DMS53 treated with DMSO at 0.1 percent for 48 hours (cell line): ENCODE data around the gene AKAP11.

Source experiments
- DNase-seq: peaks from one replicate; lab custom pipeline; 2025; ENCODE audit not compliant: unreplicated experiment; lab: John Stamatoyannopoulos, UW

AKAP11 gene

DNA sequence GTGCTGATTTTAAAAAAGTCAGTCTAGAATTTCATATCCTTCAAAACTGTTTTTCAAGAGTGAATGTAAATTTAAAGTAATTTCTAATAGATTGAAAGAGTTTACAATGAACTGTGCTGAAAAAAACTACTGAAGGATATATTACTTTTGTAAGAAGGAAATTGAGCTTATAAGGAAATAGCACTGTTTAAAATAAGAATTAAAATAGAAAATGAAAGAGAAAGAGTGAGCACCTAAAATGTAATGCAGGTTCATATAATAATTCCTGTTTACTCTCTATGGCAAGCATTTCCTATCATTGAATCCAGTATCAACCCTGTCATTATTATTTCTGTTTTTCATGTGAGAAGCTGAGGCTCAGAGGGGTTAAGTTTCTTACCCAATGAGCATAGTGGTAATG, 57.3 kb downstream of the AKAP11 start:
- no peak for DNase-seq

DNA sequence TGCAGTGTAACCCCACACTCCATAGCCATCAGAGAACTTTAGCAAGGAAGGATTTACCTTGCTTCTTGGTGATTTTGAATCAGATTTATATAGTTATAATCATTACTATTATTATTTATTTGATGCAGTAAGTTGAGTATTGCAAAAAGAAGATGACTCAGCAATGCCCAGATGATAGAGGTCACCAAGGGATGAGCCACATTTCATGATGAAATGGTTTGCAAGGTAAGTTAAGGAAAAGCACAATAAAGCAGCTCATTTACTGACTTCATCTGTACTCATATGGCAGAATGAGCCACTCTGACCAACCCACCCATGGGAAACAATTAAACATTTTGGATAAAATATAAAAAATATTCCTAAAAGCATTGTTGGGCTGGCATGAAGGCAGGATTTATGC, 59.1 kb downstream of the AKAP11 start:
- DNase-seq: no peak

DNA sequence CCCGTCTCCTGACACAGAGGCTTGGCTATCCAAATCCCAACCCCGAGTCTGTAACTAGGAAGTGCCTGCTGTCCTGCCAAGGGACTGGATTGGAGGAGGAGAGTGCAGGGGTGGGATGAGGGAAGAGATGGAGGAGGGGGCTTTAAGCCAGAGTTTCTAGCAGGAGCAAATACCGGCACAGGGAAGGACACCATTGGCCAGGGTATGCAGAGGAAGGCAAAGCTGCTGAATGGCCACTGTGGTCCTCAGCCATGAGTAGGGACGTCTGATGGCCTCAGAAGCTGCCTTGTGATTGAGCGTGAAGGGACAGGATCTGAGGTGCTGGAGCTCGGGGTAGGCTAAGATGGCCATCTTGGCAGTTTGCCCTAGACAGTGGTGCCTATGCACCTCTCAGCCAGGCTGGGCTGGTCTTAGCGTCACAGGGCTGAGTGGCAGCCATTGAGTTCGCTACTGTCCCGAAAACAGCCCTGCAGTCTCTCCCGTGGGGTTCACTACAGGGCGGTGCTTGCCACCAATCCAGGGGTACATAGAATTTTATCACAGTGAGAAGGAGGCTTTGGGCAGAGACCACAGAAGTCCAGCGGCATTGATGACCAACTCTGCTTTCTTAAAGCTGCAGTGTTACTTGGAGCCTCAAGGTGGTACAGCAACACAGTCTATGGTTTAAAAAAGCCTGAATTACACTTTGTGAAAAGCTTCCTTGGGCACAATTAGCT, 61.8 kb downstream of the AKAP11 start:
- DNase-seq: peak; percentile 23

DNA sequence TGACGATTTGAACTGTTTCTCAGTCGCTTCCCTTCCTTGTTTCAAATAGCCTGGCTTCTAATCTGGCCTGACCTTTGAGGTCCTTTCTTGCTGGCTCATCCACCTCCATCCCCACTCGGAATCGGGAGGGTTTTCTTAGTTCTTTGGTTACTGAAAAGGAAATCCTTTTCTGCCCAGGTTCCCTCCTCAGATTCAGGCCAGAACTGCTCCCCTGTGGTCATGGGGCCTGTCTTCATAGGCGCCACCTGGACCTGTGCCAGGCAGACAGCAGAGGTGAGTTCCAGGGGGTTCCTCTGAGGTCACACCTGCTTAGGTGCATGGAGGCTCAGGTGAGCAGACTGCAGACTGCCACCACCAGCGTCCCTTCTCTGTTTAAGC, 62.4 kb downstream of the AKAP11 start:
- DNase-seq: no peak

DNA sequence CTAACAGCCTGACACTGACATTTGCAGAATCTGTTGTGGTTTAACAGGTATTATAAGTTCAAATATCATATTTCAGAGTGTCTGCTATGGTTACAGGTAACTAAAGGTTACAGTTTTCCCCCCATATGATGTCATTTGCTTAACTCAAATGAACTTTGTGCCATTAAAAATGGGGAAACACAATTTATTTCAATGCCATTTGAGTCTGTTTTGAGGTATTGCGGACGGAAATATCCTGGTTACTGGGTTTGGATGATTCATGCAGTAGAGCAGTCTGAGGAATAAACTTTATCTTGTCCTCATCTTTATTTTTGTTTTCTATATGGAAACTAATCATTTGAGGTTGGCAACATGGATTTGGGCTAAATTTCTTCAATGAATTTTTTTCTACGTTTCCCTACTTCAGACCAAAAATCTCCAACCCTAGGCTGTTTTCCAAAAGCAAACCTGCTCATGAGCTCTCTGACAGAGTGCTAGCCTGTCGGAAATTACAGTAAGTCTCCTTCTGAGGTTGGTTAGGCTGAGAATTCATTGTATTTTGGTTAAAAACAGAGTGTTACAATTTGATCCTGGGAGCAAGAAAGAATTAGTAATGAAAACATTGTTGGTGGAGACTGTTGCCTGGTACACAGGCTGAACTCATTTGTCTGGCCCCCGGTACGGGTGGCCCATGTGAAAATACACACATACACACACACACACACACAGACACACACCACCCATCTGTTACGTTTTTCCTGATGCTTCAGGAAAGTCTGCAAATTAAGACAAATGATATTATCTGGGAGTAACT, 66.1 kb downstream of the AKAP11 start:
- DNase-seq: no peak

DNA sequence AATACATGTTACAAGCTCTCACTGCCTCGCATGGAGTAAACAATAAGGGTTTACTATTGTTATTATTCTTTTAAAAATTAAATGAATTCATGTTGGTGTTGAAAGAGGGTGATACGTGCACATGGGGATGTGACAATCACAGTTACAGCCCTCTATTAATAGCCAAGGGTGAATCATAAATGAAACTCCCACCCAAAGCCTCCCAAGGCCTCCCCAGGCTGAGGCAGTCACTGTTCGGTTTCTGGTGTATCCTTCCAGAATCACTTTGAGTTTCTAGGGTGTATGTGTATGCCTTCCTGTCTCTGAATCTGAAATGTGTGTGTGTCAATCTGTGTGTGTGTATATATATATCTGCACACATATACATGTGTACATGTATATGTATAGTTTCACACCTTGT, 73.4 kb downstream of the AKAP11 start:
- no peak for DNase-seq

DNA sequence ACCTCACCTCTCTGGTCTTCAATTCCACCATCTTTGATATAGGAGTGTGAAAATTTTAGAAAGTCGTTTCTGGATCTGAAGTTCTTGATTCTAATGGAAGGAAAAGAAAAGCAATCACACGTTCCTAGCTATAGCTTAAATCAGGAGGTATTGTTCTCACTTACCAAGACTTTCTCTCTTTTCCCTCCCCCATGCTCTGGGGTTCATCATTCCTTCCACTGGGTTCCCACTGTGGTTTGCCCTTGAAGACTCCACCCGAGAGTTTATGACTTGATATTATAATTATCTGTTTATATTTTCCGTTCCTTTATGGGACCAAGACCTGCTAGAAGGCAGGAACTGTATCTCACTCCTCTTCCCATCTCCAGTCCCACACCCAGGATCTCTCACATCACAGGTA, 76.6 kb downstream of the AKAP11 start:
- DNase-seq: no peak

DNA sequence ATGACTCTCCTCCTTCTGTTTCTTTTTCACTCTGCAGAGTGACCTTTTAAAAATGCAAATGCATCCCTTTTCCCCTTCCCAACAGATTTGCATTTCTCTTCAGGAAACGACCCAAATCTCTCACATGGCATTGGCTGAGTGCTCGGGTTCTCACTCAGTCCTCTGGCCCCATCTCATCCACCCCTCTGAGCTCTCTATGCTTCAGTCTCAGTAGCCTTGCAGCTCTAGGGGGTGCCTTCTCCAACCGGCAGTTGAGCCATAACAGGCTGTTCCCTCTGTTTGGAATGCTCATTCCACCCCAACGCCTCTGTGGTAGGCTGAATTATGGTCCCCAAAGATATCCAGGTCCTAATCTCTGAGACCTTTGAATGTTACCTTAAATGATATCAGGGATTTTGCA, 78.2 kb downstream of the AKAP11 start:
- no peak for DNase-seq

DNA sequence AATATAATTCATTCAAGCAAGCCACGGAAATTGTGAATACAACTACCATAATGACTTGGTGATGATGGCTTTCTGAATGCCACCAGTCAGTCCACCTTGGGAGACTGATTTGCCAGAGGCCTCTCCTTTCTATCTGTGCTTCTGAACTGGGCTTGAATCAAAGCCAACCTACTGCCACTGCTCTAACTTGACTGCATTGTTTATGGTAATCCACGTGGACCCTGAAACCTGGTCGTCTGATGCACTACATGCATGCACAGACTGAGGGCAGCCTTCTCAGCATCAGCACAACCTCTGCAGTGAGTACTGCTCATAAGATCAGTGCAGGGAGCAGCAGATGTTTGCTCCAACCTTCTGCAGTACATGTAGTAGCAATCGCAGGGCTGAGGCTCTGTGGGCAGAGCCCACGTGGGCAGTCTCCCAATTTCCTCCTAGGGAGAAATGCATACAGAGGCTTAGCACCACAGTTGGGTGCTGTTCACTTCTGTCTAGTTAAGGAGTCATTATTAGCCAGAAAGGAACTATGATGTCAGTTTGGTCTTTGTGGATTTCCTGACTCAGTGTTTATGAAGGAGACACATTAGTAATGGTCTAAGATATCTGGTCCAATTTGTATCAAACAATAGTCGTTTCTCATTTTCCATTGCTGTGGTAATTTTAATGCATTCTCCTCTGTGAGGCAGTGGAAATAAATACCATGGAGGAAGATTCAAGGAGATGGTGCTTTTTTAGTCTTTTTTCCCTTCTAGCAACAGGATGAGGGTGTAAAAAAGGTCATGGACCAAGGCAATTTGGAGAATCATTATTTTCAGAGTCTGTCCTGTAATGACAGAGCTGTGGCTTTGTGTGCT, 82.5 kb downstream of the AKAP11 start:
- DNase-seq: no peak

DNA sequence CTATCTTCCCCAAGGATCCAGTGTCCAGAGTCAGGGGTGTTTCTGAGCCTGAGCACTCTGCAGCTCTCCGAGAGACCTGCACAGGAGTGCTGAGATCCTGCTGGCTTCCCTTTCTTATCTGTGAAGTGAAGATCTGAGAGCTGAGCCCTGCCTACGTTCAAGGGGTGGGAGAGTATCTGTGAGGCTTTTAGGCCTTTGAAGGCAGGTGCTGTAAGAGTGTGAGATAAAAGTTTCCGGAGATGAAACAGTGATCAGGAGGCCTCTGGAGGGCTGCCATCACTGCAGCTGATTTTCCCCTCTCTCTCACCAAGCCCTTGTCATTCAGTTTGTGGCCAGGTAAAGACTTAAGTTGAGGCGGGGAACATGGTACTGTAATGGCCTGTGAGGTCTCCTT, 83.1 kb downstream of the AKAP11 start:
- no peak for DNase-seq

DNA sequence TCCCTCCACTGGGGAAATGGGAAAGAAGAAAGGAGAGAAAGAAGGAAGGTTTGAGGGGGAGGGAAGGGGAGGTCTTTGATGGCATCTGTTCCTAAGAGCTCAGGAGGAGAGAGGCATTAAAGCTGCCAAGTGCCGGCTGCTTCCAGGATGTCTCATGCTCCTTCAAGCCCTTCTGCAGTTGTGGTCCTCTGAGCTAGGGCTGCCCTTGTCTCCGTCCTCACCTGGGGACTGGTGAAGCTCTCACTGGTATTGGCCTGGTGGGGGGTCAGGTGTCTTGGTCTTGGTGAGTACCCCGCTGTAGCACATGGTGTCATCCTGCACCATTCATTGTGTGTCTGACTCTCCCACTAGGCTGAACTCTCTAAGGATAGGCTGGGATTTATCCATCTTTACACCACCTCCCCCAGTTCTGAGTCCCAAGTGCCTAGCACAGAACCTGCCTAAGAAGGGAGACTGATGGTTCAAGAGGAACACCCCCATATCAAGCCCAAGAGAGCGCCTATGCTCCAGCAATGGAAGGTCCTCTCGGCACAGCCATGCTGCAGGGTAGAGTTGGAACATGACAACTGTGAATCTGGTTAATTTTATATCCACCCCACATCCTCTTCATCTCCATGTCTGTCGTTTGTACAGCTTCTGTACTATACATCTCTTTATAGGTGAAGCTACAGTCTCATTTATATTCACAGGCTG, 83.7 kb downstream of the AKAP11 start:
- DNase-seq: no peak

DNA sequence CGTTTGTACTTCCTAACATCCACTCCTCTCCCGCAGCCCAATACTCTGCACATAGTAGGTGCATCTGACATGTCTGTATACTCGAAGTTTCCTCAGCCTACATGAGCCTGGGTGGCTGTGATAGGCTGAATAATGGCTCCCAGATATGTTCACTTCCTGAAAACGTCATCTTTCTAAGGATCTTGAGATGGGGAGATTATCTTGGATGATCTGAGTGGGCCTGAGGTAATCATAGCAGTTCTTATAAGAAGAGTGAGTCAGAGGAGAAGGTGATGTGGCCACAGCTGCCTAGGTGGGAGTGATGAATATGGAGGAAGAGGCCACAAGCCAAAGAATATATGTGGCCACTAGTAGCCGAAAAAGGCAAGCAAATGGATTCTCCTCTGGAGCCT, 84.2 kb downstream of the AKAP11 start:
- no peak for DNase-seq

DNA sequence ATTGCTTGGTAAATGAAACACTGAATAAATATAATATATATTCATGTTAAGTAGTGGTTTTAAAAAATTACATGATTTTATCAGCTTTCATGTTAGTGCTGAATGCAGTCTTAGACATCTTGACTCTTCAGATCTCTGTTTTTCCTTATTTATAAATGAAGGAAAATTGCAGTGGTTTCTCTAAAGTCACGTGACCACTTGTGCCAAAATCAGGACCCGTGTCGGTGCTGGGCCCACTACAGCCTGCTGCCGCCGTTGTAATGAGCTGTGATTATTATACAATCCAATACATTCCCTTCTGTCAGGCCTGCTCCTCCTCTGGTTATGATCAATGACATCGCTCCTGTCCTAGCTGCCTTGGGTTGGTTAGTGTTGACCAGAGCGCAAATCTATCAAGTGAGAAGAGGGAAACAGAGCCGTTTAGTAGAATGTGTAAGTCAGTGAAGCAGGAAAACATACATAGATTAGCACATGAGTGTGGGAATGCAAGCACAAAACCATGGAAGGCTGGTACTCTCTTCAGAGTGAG, 88.2 kb downstream of the AKAP11 start:
- no peak for DNase-seq

DNA sequence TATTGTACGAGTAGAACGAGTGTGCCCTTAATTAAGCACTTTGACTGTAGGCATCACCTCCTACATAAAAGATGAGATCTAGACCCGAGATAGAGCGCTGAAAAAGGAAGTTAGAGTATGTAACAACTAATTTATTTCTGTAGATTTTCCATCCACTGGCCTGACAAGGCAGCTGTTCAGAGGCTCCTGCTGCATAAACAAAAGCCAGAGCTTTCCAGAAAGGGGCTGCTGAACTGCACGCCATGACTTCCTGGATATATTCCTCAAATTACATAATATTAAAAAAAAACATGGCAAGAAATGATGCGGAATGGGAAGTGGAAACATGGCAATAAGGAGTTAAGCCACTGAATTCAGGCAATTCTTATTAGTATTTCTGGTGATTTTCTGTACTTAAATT, 89.7 kb downstream of the AKAP11 start:
- DNase-seq: no peak

DNA sequence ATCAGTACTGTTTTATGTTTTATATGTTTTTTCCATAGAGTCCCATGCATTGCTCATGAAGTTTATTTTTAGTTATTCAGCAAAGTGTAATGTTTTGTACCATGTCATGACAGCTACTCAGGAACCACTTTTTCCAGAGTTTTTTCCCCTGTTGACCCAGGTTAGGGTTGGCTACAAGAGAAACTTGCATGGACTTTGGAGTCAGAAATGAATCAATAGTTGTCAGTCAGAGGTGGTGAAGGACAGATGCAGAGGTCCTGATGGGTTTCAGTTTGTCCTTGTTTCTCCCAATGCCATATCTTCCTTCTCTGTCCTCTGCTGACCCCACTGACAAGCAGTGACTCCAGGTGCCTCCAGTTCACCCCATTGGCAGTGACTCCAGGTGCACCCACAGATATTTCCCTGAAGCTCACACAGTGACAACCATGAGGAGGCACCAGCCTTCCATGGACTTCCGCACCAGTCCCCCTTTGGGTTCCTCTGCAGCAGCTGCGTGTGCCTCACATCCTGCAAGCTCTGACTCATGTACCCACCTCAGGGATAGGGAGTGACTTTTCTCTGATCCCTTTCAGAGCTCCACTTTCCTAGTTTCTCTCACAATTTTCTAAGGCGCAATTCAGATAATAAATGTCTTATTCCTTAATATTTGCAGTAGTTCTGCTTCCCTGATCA, 92.1 kb downstream of the AKAP11 start:
- DNase-seq: no peak

DNA sequence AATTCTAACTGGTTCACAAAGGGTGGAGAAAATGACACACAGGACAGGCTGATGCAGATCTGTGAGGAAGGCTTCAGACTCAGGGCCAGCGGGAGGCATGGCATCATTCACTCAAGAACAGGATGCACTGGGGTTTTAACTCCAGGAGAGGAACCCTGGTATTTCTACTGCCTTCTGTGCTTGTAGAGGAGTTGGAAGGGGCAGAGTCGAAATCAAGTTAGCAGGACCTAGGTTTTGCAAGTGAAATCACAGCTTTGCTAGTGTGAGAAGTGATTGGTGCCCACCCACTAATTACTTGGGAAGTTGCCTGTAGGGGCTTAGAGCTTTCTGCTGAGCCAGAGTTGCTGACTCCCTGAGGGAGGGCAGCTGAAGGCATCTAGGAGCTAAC, 92.7 kb downstream of the AKAP11 start:
- DNase-seq: no peak

DNA sequence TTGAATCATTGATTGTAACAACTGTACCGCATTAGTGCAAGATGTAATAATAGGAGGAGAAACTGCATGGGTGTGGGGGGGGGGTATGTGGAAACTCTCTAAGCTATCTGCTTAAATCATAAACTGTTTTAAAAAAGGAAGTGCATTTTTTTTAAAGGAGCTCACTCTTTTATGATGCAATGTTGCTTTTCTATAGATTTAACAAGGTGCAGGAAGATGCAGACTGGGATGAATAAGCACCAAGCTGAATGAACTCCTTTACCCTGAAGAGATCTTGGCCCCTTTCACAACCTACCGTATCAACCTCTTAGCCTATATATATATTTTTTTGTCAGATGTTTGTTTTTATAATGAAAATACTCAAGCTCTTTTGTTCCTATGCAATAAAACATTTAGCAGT, 95.9 kb downstream of the AKAP11 start:
- no peak for DNase-seq

DNA sequence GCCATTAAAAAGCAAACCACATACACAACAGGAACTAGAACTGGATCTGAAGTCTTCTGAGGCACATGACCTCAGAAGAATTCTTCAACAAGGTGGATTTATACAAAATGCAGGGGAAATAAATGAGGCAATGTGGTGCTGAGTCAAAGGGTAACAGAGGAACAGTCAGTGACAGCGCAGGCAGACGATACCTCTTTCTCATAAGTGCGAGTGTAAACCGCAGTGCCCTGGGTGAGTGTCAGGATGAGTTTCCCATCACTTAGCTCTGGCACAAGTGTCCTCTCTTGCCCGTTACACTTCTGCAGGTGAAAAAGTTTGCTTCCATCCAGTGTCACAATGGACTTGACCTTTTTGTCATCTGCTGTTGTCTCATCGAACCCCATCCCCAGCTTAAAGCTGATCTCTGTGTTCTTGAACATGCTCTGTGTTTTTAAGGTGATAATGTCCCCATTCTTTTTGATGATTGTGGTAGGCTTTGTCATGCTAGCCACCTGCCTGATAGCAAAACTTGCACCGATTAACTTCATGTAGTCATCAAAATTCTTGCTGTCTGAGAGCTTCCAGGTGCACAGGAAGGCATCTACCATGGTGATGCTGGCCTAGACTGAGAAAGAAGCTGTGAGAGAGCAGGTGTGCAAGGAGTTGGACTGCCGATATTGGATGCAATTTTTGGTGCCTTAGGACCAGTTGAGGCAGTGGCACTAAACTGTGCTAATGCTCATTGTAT, 97.3 kb downstream of the AKAP11 start:
- DNase-seq: no peak

DNA sequence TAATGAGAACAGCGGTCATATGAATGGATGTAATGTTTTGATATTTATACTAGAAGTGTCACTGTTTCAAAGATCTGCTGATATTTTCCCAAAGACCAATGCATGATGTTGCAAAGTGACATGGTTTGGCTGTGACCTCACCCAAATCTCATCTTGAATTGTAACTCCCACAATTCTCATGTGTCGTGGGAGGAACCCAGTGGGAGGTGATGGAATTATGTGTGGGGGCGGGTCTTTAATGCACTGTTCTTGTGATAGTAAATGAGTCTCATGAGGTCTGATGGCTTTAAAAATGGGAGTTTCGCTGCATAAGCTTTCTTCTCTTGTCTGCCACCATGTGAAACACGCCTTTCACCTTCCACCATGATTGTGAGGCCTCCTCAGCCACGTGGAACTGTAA, 98.3 kb downstream of the AKAP11 start:
- no peak for DNase-seq
